Fibroblast of lung (primary cell): Measurements from ENCODE around the gene WNT3A. TPM values are rescaled to one million over a fixed set of nuclear protein-coding genes. Genes with fewer than 3 reads are reported as not detected.

Experiments
- DNase-seq, 2 donors: peaks; one replicate each; pipeline versions ENCODE4 v3.0.0 to v3.0.0-alpha.2; 2010; ENCODE audit warnings: low read depth in 2 of 2
- H2AFZ ChIP-seq: 2 replicates; pipeline ENCODE4 v1.5.1; 2012; ENCODE audit warnings: low read length, control low read depth, inconsistent platforms
- H3K27ac ChIP-seq: 2 replicates; pipeline ENCODE4 v1.5.1; 2011; ENCODE audit warnings: low read length, control low read depth; ENCODE audit not compliant: insufficient read depth
- H3K27me3 ChIP-seq: 2 replicates; pipeline ENCODE4 v1.5.1; 2011; ENCODE audit warnings: mild to moderate bottlenecking, low read length; ENCODE audit not compliant: control insufficient read depth, insufficient read depth
- H3K36me3 ChIP-seq: 2 replicates; pipeline ENCODE4 v1.5.1; 2011; ENCODE audit warnings: low read length; ENCODE audit not compliant: control insufficient read depth, insufficient read depth
- H3K4me1 ChIP-seq: 2 replicates; pipeline ENCODE4 v1.5.1; 2011; ENCODE audit warnings: low read length; ENCODE audit not compliant: control insufficient read depth, insufficient read depth; ENCODE audit errors: extremely low read depth
- H3K4me2 ChIP-seq: 2 replicates; pipeline ENCODE4 v1.5.1; 2011; ENCODE audit warnings: low read length, control low read depth; ENCODE audit not compliant: insufficient read depth; ENCODE audit errors: extremely low read depth
- H3K4me3 ChIP-seq, 4 experiments: fragments of 200-600 bp in 1 of 4; sonication (generic) in 1 of 4; replicated peaks in 1 of 4; 2 replicates each; pipeline ENCODE4 v1.5.1; 2011 to 2016; ENCODE audit warnings: low read length in 4 of 4, low read depth in 3 of 4, mild to moderate bottlenecking in 3 of 4, control low read depth in 2 of 4, inconsistent platforms in 1 of 4, mixed read lengths in 1 of 4; ENCODE audit not compliant: insufficient read depth in 1 of 4; ENCODE audit errors: control extremely low read depth in 1 of 4
- H3K79me2 ChIP-seq: 2 replicates; pipeline ENCODE4 v1.5.1; 2012; ENCODE audit warnings: mild to moderate bottlenecking, low read length, inconsistent platforms; ENCODE audit not compliant: control insufficient read depth, insufficient read depth
- H3K9ac ChIP-seq: 2 replicates; pipeline ENCODE4 v1.5.1; 2011; ENCODE audit warnings: mild to moderate bottlenecking, low read length, control low read depth; ENCODE audit not compliant: insufficient read depth
- H3K9me3 ChIP-seq: 2 replicates; pipeline ENCODE4 v1.5.1; 2012; ENCODE audit warnings: low read depth, low read length; ENCODE audit not compliant: control insufficient read depth, insufficient read depth
- H4K20me1 ChIP-seq: 2 replicates; pipeline ENCODE4 v1.5.1; 2011; ENCODE audit warnings: low read length; ENCODE audit not compliant: control insufficient read depth, insufficient read depth; ENCODE audit errors: extremely low read depth
- CTCF ChIP-seq, 2 donors: IDR thresholded peaks in 1 of 2; conservative IDR thresholded peaks in 1 of 2; 1 replicate in 1 of 2; 2 replicates in 1 of 2; pipeline ENCODE4 v1.5.1; 2011 to 2012; ENCODE audit warnings: low read length in 2 of 2, control low read depth in 1 of 2, inconsistent platforms in 1 of 2, low read depth in 1 of 2, mild to moderate bottlenecking in 1 of 2
- EZH2 ChIP-seq: IDR thresholded peaks from 2 replicates; pipeline ENCODE4 v1.5.1; 2012; ENCODE audit warnings: low read length, control low read depth, mild to moderate bottlenecking; ENCODE audit errors: missing control alignments
- polyA plus RNA-seq, 2 donors: library from polyadenylated mRNA; depleted of rRNA in 1 of 2; stranded (reverse) in 1 of 2; unstranded in 1 of 2; fragments of >200 nt; gene quantifications; 2 replicates each; pipeline ENCODE4 v1.2.1, GENCODE V29; 2011 to 2012; ENCODE audit warnings: missing spikeins in 1 of 2
- total RNA-seq: library from RNA; depleted of rRNA; stranded (reverse); fragments of >200 nt; gene quantifications from 2 replicates; pipeline ENCODE4 v1.2.1, GENCODE V29; 2014

WNT3A gene
- total and polyA plus RNA-seq, 2 donors (not counting 1 experiment from before 2014, with no cell fraction given): not detected

- Histone ChIP-seq H3K36me3 (no peaks in the 10 kb centered on the region), H4K20me1 (peaks cover under 1% of the 10 kb centered on the region), H3K4me2 (no peak overlapping the region), H3K9me3 (no peaks in the 10 kb centered on the region), H3K4me1 (no peaks in the 10 kb centered on the region), H3K27ac (no peak overlapping the region), H2AFZ (no peak overlapping the region), H3K27me3 (no peaks in the 10 kb centered on the region), H3K79me2 (peaks cover 31% of the 10 kb centered on the region), H3K4me3 (no peak overlapping the region), H3K9ac (no peak overlapping the region)
- DNase-seq: no peak
- TF ChIP-seq CTCF (conservative IDR thresholded peaks at IDR 0.05 in 1 of 2, IDR thresholded peaks at IDR 0.05 in 1 of 2; ENCODE audit: low read depth in 1 of 2, low read length in 2 of 2): no peak
- TF ChIP-seq EZH2: no peak
These were observed 72.2 kb downstream of the WNT3A start for GRCh38 chr1:228079013-228079412.

- peaks cover 5% of the 10 kb centered on the region for H4K20me1 ChIP-seq
- H3K4me1 ChIP-seq: peaks cover 1% of the 10 kb centered on the region
- H2AFZ ChIP-seq: no peak overlapping the region
- no peaks in the 10 kb centered on the region for H3K36me3 ChIP-seq
- H3K4me3 ChIP-seq: no peak overlapping the region
- H3K9ac ChIP-seq: no peak overlapping the region
- no peaks in the 10 kb centered on the region for H3K27me3 ChIP-seq
- no peak overlapping the region for H3K27ac ChIP-seq
- TF ChIP-seq EZH2 (no peak), CTCF (conservative IDR thresholded peaks at IDR 0.05 in 1 of 2, IDR thresholded peaks at IDR 0.05 in 1 of 2; ENCODE audit: low read depth in 1 of 2, low read length in 2 of 2) (no peak)
- peaks cover 38% of the 10 kb centered on the region for H3K79me2 ChIP-seq
- no peaks in the 10 kb centered on the region for H3K9me3 ChIP-seq
- no peak overlapping the region for H3K4me2 ChIP-seq
- no peak for DNase-seq
These were observed 72.9 kb downstream of the WNT3A start for GRCh38 chr1:228079601-228080263.

GRCh38 chr1:228081144-228081543, 74.3 kb downstream of the WNT3A start:
- H3K4me1 ChIP-seq: peaks cover 9% of the 10 kb centered on the region
- H3K27ac ChIP-seq: no peak overlapping the region
- peaks cover 1% of the 10 kb centered on the region for H3K36me3 ChIP-seq
- TF ChIP-seq EZH2 (no peak), CTCF (conservative IDR thresholded peaks at IDR 0.05 in 1 of 2, IDR thresholded peaks at IDR 0.05 in 1 of 2; ENCODE audit: low read depth in 1 of 2, low read length in 2 of 2) (no peak)
- H3K9ac ChIP-seq: no peak overlapping the region
- no peaks in the 10 kb centered on the region for H3K27me3 ChIP-seq
- H3K4me3 ChIP-seq: peak overlapping the region; percentile 65 to 99 (median 84)
- peaks cover 52% of the 10 kb centered on the region for H3K79me2 ChIP-seq
- H3K4me2 ChIP-seq: peak overlapping the region; percentile 94
- no peak for DNase-seq
- H4K20me1 ChIP-seq: peaks cover 8% of the 10 kb centered on the region
- no peak overlapping the region for H2AFZ ChIP-seq
- no peaks in the 10 kb centered on the region for H3K9me3 ChIP-seq
